ENCODE data around the gene CSH1.

Gene CSH1

GRCh38 chr17:63855185-63855584 lies 41.2 kb downstream of the CSH1 start:
- DNase-seq: no peak

- DNase-seq: no peak
Observed at GRCh38 chr17:63854709-63855108, 41.7 kb downstream of the CSH1 start.

GRCh38 chr17:63853260-63853659 lies 43.1 kb downstream of the CSH1 start:
- DNase-seq: no peak

GRCh38 chr17:63850401-63850800 lies 46.0 kb downstream of the CSH1 start:
- DNase-seq: no peak

- peak; percentile 95 for DNase-seq
Observed at GRCh38 chr17:63848834-63849689, 47.3 kb downstream of the CSH1 start.

- DNase-seq: no peak
Observed at GRCh38 chr17:63847525-63848249, 48.7 kb downstream of the CSH1 start.

- DNase-seq: no peak
Observed at GRCh38 chr17:63845509-63845908, 50.9 kb downstream of the CSH1 start.

Measured in eye (tissue), 1 donor.